Glutamatergic neuron (in vitro differentiated cells): ENCODE measurements around the gene FSTL5. TPM values are rescaled to one million over a fixed set of nuclear protein-coding genes. Genes with fewer than 3 reads are reported as not detected.

Source experiments
- DNase-seq: peaks from one replicate; pipeline ENCODE4 v3.0.0; 2022
- H3K27ac Mint-ChIP-seq: one replicate; pipeline ENCODE4 v1.8.0; 2020; ENCODE audit warnings: mild to moderate bottlenecking, mixed read lengths, inconsistent platforms; ENCODE audit not compliant: unreplicated experiment
- H3K27me3 Mint-ChIP-seq: one replicate; pipeline ENCODE4 v1.8.0; 2020; ENCODE audit warnings: mild to moderate bottlenecking, moderate library complexity, mixed read lengths, inconsistent platforms; ENCODE audit not compliant: unreplicated experiment
- H3K36me3 Mint-ChIP-seq: one replicate; pipeline ENCODE4 v1.8.0; 2020; ENCODE audit warnings: mild to moderate bottlenecking, mixed read lengths, inconsistent platforms; ENCODE audit not compliant: unreplicated experiment
- H3K4me1 Mint-ChIP-seq: one replicate; pipeline ENCODE4 v1.8.0; 2020; ENCODE audit warnings: mild to moderate bottlenecking, low read depth, mixed read lengths, inconsistent platforms; ENCODE audit not compliant: unreplicated experiment
- H3K4me3 Mint-ChIP-seq: one replicate; pipeline ENCODE4 v1.8.0; 2020; ENCODE audit warnings: mild to moderate bottlenecking, mixed read lengths, inconsistent platforms; ENCODE audit not compliant: unreplicated experiment
- H3K9me3 Mint-ChIP-seq: one replicate; pipeline ENCODE4 v1.8.0; 2020; ENCODE audit warnings: mild to moderate bottlenecking, moderate library complexity, mixed read lengths, inconsistent platforms; ENCODE audit not compliant: unreplicated experiment
- total RNA-seq: library from RNA; stranded (reverse); fragmentation: NEBNext Ultra II Directional; extraction: Animal tissue kit (Norgen Biotek cat#: 25700); gene quantifications from one replicate; pipeline ENCODE4 v1.2.1, GENCODE V29; 2021; ENCODE audit not compliant: unreplicated experiment
- TF ChIP-seq, protein P1 (sequence below): fragments of 200-600 bp; sonication (generic); IDR thresholded peaks from one replicate; pipeline ENCODE4 v1.5.0; 2021; ENCODE audit not compliant: partially characterized antibody, unreplicated experiment

Gene FSTL5
- total RNA-seq, 1 donor from 2014 or later, result 9.2 TPM

- H3K27me3 Mint-ChIP-seq, result peaks cover 2% of the 10 kb centered on the region
- H3K4me3 Mint-ChIP-seq, result no peak overlapping the region
- no peaks in the 10 kb centered on the region for H3K36me3 Mint-ChIP-seq
- H3K27ac Mint-ChIP-seq, result peak overlapping the region; percentile 83
- H3K9me3 Mint-ChIP-seq, result peaks cover 2% of the 10 kb centered on the region
- peaks cover 22% of the 10 kb centered on the region for H3K4me1 Mint-ChIP-seq
- no peak for DNase-seq
- TF ChIP-seq, protein P1, sequence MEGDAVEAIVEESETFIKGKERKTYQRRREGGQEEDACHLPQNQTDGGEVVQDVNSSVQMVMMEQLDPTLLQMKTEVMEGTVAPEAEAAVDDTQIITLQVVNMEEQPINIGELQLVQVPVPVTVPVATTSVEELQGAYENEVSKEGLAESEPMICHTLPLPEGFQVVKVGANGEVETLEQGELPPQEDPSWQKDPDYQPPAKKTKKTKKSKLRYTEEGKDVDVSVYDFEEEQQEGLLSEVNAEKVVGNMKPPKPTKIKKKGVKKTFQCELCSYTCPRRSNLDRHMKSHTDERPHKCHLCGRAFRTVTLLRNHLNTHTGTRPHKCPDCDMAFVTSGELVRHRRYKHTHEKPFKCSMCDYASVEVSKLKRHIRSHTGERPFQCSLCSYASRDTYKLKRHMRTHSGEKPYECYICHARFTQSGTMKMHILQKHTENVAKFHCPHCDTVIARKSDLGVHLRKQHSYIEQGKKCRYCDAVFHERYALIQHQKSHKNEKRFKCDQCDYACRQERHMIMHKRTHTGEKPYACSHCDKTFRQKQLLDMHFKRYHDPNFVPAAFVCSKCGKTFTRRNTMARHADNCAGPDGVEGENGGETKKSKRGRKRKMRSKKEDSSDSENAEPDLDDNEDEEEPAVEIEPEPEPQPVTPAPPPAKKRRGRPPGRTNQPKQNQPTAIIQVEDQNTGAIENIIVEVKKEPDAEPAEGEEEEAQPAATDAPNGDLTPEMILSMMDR, result no peak
Observed at GRCh38 chr4:162061214-162061613, 102.6 kb downstream of the FSTL5 start.

- H3K4me1 Mint-ChIP-seq, result peaks cover 25% of the 10 kb centered on the region
- no peaks in the 10 kb centered on the region for H3K36me3 Mint-ChIP-seq
- TF ChIP-seq, protein P1, result no peak
- H3K4me3 Mint-ChIP-seq, result no peak overlapping the region
- peak overlapping the region; percentile 2 for H3K27ac Mint-ChIP-seq
- peaks cover 2% of the 10 kb centered on the region for H3K27me3 Mint-ChIP-seq
- DNase-seq, result no peak
- H3K9me3 Mint-ChIP-seq, result peaks cover 2% of the 10 kb centered on the region
Observed at GRCh38 chr4:162059656-162060055, 104.1 kb downstream of the FSTL5 start.

GRCh38 chr4:162056990-162057389, 106.8 kb downstream of the FSTL5 start:
- Mint-ChIP-seq H3K4me1 (peaks cover 28% of the 10 kb centered on the region), H3K27me3 (peaks cover 2% of the 10 kb centered on the region), H3K9me3 (peaks cover 2% of the 10 kb centered on the region), H3K4me3 (peak overlapping the region; percentile 69), H3K27ac (peak overlapping the region; percentile 86), H3K36me3 (no peaks in the 10 kb centered on the region)
- peak; percentile 76 for DNase-seq
- TF ChIP-seq, protein P1, result no peak

- Mint-ChIP-seq H3K36me3 (no peaks in the 10 kb centered on the region), H3K9me3 (no peaks in the 10 kb centered on the region), H3K4me3 (no peak overlapping the region), H3K27ac (no peak overlapping the region), H3K27me3 (no peaks in the 10 kb centered on the region), H3K4me1 (no peaks in the 10 kb centered on the region)
- TF ChIP-seq, protein P1, result no peak
- no peak for DNase-seq
Observed at GRCh38 chr4:162046135-162046534, 117.7 kb downstream of the FSTL5 start.

DNA sequence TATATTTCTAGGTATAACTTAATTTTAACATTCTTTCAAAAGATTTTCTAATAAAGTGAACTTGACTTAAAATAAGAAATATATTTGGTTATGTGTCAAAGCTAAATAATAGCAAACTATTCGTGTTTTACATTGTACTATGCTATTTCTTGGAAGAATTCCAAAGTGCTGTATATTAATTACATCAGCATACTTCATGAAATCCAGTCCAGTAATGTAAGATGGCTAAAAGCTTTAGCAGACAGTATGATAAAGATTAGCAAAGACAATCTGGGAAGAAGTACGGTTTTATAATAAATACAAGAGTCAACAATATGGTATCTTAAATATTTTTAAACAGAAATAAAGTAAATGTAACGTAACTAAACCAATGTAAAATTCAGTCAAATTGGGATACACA, 125.7 kb downstream of the FSTL5 start:
- DNase-seq, result no peak
- no peak overlapping the region for H3K27ac Mint-ChIP-seq
- H3K36me3 Mint-ChIP-seq, result no peaks in the 10 kb centered on the region
- H3K4me1 Mint-ChIP-seq, result no peaks in the 10 kb centered on the region
- H3K9me3 Mint-ChIP-seq, result no peaks in the 10 kb centered on the region
- H3K4me3 Mint-ChIP-seq, result no peak overlapping the region
- H3K27me3 Mint-ChIP-seq, result no peaks in the 10 kb centered on the region
- TF ChIP-seq, protein P1, result no peak
